Left renal cortex interstitium (tissue), 4 donors: ENCODE results near the gene WDR93. TPM values are rescaled to one million over a fixed set of nuclear protein-coding genes. Genes with fewer than 3 reads are reported as not detected.
A peak's percentile ranks its signal among the peaks of the same experiment; 100 is the strongest.

Experiments
- DNase-seq, 4 donors: peaks; one replicate each; pipeline ENCODE4 v3.0.0-alpha.2; 2013; ENCODE audit warnings: low read depth in 4 of 4, low spot score in 2 of 4, missing footprints in 1 of 4
- polyA plus RNA-seq, 4 donors: library from polyadenylated mRNA; unstranded; fragments of 120-200 nt; gene quantifications; one replicate each; pipeline ENCODE4 v1.2.1, GENCODE V29; 2013; ENCODE audit not compliant: insufficient read length in 4 of 4

WDR93 gene
- polyA plus RNA-seq, 4 donors, result 1.9 to 3.2 (median 2.7) TPM

GRCh38 chr15:89746386-89746780 is 55.8 kb downstream of the WDR93 start:
- no peak for DNase-seq

GRCh38 chr15:89747708-89748682 is 57.4 kb downstream of the WDR93 start:
- no peak for DNase-seq

DNA sequence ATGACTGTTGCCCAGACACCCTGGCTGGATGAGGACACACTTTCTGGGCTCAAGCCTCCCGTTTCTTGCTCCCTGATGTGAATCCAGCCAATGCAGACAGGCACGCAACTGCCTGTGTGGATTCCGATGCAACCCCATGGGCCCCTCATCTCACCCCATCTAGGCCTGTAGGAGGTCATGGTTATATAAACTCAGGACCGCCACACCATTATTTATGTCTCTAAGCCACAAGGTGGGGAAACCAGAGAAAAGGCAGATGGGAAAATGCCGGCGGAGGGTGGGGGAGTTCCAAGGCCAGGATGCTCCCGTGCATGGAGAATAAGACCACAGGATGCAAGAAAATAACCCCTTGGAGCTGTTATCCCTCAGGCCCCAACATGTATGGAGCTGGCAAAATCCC is 58.4 kb downstream of the WDR93 start:
- no peak for DNase-seq

- no peak for DNase-seq
Observed at GRCh38 chr15:89749526-89749925, 58.9 kb downstream of the WDR93 start.

- DNase-seq, result no peak
Observed at GRCh38 chr15:89749951-89750559, 59.4 kb downstream of the WDR93 start.

DNA sequence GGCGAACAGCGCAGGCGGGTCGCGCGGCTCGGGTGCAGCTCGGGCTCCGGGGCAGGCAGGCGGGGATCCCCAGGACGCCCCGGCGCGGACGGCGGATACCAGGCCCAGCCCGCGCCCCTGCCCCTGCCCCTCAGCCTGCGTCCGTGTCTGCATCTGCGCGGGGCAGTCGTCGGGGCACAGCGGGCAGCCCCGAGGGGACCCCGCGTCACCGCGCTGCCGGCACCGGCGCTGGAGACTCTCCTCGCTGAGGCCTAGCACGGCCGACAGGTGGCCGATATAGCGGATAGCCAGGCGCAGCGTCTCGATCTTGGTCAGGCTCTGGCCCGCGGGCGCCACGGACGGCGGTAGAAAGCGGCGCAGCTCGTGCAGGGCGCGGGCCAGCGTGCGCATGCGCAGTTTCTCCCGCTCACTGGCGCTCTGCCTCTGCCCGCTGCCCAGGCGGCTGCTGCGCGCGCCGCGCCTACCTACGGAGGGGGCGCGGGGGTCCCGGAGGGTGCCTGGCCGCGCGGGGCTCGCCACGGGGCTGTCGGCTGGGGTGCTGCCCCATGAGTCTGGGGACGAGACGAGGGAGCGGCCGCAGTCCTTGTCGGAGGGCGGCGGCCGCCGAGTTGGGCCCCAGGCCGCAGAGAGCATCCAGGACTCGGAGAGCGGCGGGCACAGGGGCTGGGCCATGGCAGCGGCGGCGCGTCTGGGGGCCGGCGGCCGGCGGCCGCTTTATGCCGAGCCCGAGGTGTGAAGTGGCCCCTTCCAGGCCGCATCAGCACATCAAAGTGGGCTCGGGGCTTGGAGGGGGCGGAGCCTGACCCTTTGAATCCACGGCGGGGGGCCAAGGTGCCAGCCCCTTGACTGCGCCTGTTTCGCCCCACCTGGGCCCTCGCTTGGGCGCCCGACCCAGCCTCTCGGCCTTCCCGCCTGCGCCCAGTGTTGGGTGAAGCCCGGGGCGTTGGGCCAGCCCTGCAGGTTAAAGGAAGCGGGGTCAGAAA is 60.2 kb downstream of the WDR93 start, which contains the start of gene MESP1:
MESP1 (minus strand) TSS at position 690 of the 983 bp plus-strand sequence; CDS start at position 672, 18 bp downstream.
- DNase-seq, result peak; percentile 62 to 85 (median 78)

- no peak for DNase-seq
Observed at GRCh38 chr15:89751748-89752147, 61.1 kb downstream of the WDR93 start.

- DNase-seq, result no peak
Observed at GRCh38 chr15:89753855-89754254, 63.2 kb downstream of the WDR93 start.

DNA sequence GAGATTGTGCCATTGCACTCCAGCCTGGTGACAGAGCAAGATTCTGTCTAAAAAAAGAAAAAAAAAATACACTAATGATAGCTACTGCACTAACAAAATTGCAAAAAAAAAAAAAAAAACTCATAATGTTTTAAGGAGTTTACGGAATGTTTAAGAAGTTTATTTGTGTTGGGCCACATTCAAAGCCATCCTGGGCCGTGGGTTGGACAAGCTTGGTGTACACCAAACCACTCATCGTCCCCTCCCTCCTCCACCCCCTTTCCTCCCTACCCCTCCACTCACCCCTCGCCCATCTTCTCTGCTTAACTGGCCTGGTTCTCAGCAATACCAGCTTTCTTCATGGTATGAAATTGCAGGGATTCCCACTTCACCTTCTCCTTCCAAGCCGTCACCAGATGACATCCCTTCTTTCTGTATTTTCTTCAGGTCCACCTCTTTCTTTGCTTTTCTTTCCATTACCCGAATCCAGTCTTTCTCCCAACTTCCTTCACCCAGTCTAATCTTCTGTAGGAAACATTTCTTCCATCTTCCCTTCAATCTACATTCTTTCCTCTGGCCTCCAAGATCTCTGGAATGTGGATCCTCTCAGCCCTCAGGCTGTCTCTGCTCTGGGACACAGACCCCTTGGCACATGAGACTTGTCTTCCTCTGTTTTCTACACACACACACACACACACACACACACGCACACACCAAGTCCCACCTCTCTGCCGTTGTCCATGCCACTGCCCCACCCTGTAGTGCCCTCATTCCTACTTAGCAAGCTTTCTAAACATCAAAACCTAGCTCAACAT is 63.9 kb downstream of the WDR93 start:
- DNase-seq, result no peak

- DNase-seq, result no peak
Observed at GRCh38 chr15:89755701-89756100, 65.1 kb downstream of the WDR93 start.

DNA sequence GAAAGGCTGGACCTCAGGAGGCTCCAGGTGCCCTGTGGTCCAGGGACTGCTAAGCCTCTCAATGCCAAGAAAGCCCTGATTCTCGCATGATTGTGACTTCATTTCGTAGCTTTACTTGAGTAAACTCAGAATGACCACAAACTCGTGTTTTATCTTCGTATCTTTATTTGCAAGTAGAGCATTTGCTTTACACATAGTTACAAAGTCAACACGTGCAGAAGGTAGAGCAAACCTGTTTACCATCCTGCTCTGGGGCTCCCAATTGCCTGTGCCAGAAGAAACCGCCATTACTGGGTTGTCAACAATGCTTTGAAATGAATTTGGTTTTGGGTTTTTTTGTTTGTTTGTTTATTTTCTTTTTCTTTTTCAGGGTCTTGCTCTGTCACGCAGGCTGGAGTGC is 66.3 kb downstream of the WDR93 start:
- DNase-seq, result no peak

DNA sequence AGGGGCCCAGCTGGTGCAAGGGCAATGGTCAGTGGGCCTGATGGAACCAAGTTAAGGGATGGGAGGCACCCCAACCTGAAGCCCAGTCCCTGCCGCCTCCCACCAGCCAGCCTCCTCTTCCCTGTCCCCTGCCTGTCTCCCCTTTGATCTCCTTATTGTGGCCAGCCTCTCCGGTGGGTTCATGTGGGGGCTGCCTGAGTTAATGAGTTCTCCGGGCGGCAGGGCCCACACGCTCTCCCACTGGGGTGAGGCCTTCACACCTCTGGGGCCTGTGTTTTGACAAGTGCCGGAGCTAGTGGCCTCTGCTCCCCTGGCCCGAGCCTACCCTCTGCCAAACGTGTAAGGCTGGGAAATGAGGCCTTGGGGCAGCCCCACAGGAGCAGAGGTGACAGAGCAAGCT is 67.7 kb downstream of the WDR93 start:
- DNase-seq, result no peak

GRCh38 chr15:89758981-89759380 is 68.4 kb downstream of the WDR93 start:
- DNase-seq, result no peak

DNA sequence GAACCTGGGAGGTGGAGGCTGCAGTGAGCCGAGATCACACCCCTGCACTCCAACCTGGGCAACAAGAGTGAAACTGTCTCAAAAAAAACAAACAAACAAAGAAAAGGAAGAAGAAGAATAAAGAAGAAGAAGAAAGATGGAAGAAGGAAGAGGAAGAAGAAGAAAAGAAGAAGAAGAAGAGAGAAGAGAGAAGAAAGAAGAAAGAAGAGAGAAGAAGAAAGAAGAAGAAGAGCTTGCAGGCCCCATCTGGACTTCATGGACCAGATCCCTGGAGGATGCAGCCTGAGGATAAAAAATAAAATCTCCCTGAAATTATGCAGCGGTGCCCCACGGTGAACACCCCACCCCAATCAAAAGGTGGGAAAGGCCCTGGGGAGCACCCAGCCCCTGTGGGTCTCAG is 69.2 kb downstream of the WDR93 start:
- no peak for DNase-seq

DNA sequence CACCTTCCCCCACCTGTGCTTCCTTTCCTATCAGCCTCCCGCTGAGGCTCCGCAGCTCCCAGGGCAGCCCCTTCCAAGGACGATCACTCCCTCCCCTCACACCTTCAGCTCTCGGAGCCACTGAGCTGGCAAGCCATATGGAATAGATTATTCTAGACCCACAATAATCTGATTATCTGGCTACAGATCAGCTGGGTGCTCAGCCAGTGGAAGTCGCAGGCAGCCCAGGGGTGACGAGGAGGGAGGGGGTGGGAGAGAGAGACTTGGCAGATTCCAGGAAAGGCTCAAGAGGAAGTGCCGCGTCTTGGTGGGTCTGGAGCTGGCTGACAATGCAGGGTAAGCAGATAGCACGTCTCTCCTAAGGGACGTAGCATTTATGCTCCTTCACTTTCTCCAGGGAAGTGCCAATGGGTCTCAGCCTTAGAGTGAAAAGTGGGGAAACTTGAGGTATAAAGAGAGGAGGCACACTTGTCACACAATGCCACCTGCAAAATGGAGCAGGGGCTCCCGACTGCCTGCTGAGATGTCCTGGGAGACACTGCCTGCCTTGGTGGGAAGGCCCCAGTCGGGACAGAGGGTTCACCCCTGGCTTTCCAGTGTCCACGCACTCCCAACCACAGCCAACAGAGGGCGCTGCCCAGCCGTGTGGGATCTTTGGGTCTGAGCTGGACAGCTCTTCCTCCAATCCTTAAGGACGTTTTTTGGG is 69.8 kb downstream of the WDR93 start:
- peak in 2 of 4 donors; percentile 42 to 61 for DNase-seq

DNA sequence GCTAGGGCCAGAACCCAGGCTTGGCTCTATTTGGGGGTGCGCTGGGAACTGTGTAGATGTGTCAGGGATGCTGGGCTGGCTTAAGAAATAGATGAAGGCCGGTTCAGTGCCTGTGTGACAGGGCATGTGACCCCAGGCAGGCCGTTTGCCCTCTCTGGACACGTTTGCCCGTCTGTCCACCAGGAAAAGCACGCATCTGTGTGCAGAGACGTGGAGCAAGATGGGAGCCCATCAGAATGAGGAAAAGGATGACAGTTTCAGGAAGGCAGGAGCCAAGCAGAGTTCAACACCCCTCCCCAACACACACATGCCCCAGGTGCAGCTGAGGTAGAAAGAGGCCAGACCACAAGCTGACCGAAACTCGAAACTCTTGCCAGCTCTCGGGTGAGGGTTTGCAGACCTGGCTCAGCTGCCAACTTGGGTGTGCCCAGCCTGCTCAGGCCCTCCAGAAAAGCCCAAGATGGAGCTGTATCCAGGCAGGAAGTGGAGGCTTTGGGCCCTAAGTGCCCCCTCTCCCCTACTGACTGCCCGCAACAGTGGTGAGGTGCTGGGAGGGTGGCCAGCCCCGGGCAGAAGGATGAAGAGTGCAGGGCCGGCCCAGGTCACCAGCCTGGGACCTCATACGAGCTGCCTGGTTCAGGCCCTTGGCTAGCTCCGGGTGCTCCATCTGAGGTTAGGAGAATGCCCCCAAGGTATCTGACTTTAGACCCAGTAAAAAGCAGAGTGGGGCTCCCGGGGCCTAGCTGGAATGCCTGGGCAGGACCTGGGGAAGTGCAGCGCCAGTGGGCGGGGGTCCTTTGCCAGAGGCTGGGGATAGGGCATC is 70.6 kb downstream of the WDR93 start:
- DNase-seq, result no peak

DNA sequence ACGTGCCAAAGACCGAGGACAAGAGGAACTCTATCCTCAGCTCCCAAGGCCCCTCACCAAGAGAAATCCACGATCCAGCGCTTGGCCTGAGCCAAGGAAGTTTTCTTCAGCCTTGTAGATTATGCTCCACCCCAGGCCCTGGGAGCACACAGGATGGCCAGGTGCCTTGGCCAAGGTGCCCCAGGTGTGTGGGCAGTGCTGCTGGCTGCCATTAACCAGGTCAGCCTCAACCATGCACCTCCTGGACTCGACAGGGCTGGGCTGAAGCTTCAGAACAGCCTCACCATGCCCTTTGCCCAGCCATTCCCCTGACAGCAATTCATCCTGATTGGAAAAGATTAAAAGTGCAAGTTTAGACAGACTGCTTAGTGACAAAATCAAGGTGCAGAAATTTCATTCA is 71.3 kb downstream of the WDR93 start:
- no peak for DNase-seq

- no peak for DNase-seq
Observed at GRCh38 chr15:89765694-89766093, 75.1 kb downstream of the WDR93 start.
